Ectodermal cell (in vitro differentiated cells): ENCODE results near the gene CFAP61.

Experiments used
- H3K27ac ChIP-seq: 2 replicates; pipeline ENCODE4 v1.7.0; 2013; ENCODE audit warnings: mild to moderate bottlenecking, low read depth, low read length; ENCODE audit not compliant: insufficient read depth, poor library complexity, severe bottlenecking
- H3K27me3 ChIP-seq: 2 replicates; pipeline ENCODE4 v1.7.0; 2013; ENCODE audit warnings: mild to moderate bottlenecking, low read length; ENCODE audit not compliant: insufficient read depth, control insufficient read depth, poor library complexity, severe bottlenecking
- H3K36me3 ChIP-seq: one replicate; pipeline ENCODE4 v1.7.0; 2013; ENCODE audit warnings: low read length; ENCODE audit not compliant: control insufficient read depth, insufficient read depth
- H3K4me1 ChIP-seq: one replicate; pipeline ENCODE4 v1.7.0; 2013; ENCODE audit warnings: low read length; ENCODE audit not compliant: control insufficient read depth, insufficient read depth
- H3K4me3 ChIP-seq: 2 replicates; pipeline ENCODE4 v1.7.0; 2013; ENCODE audit warnings: low read depth, low read length, control low read depth; ENCODE audit not compliant: insufficient read depth
- H3K9me3 ChIP-seq: 2 replicates; pipeline ENCODE4 v1.7.0; 2013; ENCODE audit warnings: mild to moderate bottlenecking, low read length, moderate library complexity; ENCODE audit not compliant: control insufficient read depth
- WGBS, 2 experiments: methylation state at CpG; one replicate each; pipeline ENCODE4 v1.1.7; 2013; ENCODE audit warnings: missing lambda C conversion rate in 2 of 2; 5-methylcytosine and 5-hydroxymethylcytosine counted together

The CFAP61 gene

GRCh38 chr20:20017844-20018185, 34.5 kb upstream of the CFAP61 start:
- 8 to 9% methylated on average over 16 to 17 of the region's 17 CpGs for WGBS, 2 experiments
- Histone ChIP-seq H3K4me1 (peaks cover 5% of the 10 kb centered on the region), H3K9me3 (no peaks in the 10 kb centered on the region), H3K27me3 (no peaks in the 10 kb centered on the region), H3K36me3 (no peaks in the 10 kb centered on the region), H3K4me3 (peak overlapping the region; percentile 93), H3K27ac (no peak overlapping the region)

DNA sequence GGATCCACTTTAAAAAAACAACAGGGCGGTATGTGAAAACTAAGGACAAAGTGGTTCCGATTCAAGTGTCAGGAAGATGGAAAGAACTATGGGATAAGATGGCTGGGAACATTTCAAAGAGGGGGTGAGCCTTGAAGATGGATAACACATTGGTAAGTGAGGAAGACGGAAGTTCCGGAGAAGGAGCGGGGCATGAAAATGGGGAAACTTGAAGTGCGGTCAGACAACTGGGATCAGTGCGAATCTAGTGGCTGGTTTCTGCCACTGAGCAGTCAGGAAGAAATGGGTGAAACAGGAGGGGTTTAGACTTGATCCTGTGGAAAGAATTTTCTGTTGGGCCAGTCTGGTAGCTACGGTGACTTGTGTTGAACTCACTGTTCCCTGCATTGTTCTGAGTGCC, 34.0 kb upstream of the CFAP61 start:
- peaks cover 5% of the 10 kb centered on the region for H3K4me1 ChIP-seq
- no peaks in the 10 kb centered on the region for H3K36me3 ChIP-seq
- no peaks in the 10 kb centered on the region for H3K9me3 ChIP-seq
- no peaks in the 10 kb centered on the region for H3K27me3 ChIP-seq
- no peak overlapping the region for H3K4me3 ChIP-seq
- WGBS, 2 experiments = 95% methylated on average over 8 of the region's 8 CpGs
- no peak overlapping the region for H3K27ac ChIP-seq

DNA sequence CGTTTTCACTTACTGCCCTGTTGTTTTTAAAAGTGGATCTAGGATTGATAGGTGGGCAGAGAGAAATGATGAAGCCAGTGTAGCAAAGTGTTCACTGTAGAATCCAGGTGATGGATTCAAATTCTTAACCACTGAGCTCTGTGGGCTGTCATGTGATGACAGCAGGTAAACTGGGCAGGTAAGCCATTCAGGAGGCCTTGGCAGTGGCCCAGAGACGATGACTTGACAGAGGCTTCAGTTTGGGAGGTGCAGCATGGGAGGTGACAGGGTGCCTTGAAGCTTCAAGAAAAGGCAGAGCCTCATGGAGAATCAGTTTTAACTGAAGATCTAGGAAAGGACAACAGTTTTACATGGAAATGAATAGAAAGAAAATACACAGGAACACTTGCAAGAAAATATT, 33.2 kb upstream of the CFAP61 start:
- H3K27me3 ChIP-seq = no peaks in the 10 kb centered on the region
- 93 to 97% methylated on average over 2 of the region's 2 CpGs for WGBS, 2 experiments
- H3K36me3 ChIP-seq = no peaks in the 10 kb centered on the region
- H3K27ac ChIP-seq = no peak overlapping the region
- peaks cover 5% of the 10 kb centered on the region for H3K4me1 ChIP-seq
- H3K4me3 ChIP-seq = no peak overlapping the region
- no peaks in the 10 kb centered on the region for H3K9me3 ChIP-seq

- Histone ChIP-seq H3K36me3 (no peaks in the 10 kb centered on the region), H3K4me1 (peaks cover 5% of the 10 kb centered on the region), H3K27me3 (no peaks in the 10 kb centered on the region), H3K27ac (no peak overlapping the region), H3K4me3 (no peak overlapping the region), H3K9me3 (no peaks in the 10 kb centered on the region)
- WGBS, 2 experiments = 94 to 97% methylated on average over 11 of the region's 11 CpGs
Measured at GRCh38 chr20:20020908-20021307, 31.4 kb upstream of the CFAP61 start.

DNA sequence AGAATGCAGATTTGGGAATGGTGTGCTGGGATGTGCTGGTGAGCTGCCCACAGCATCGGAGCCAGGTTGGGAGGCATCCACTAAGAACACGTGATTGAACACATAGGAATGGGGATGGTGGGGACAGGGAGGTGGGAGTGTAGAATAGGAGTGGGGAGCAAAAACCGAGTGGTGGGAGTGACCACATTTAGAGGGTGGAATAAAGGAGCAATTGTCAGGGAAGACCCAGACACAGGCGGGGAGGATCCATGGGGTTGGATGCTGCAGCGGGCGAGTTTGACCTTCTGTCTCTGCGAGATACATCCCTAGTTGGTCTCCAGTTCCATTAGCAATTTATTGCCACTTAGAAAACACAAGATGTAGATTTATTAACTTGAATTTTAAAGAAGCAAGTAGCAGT, 30.5 kb upstream of the CFAP61 start:
- H3K27ac ChIP-seq = no peak overlapping the region
- H3K9me3 ChIP-seq = no peaks in the 10 kb centered on the region
- 79 to 87% methylated on average over 4 to 7 of the region's 7 CpGs for WGBS, 2 experiments
- H3K27me3 ChIP-seq = no peaks in the 10 kb centered on the region
- no peak overlapping the region for H3K4me3 ChIP-seq
- H3K36me3 ChIP-seq = no peaks in the 10 kb centered on the region
- H3K4me1 ChIP-seq = peaks cover 5% of the 10 kb centered on the region

DNA sequence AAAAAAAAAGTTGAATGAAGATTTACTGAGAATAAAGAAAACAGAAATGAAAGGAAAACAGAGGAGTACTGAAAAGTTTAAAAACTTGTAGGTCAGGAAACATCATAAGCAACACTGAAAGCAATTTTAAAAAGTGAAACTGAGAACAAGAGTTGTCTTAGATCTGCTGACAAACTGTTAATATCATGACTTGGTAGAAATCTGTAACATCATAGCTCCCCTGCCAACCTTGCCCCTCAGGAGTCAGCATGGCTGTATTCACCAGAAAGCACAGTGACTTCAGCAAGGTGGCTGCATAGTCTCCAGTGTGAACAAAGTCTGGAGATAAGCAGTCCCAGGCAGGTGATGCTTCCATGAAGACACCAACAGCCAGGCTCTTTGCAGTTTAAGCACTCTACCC, 29.8 kb upstream of the CFAP61 start:
- H3K27ac ChIP-seq = no peak overlapping the region
- no peaks in the 10 kb centered on the region for H3K27me3 ChIP-seq
- H3K4me1 ChIP-seq = peaks cover 5% of the 10 kb centered on the region
- no peak overlapping the region for H3K4me3 ChIP-seq
- H3K36me3 ChIP-seq = no peaks in the 10 kb centered on the region
- H3K9me3 ChIP-seq = no peaks in the 10 kb centered on the region

- no peaks in the 10 kb centered on the region for H3K9me3 ChIP-seq
- H3K27ac ChIP-seq = no peak overlapping the region
- H3K36me3 ChIP-seq = no peaks in the 10 kb centered on the region
- no peak overlapping the region for H3K4me3 ChIP-seq
- WGBS, 2 experiments = 92 to 94% methylated on average over 2 to 3 of the region's 3 CpGs
- peaks cover 1% of the 10 kb centered on the region for H3K4me1 ChIP-seq
- no peaks in the 10 kb centered on the region for H3K27me3 ChIP-seq
Measured at GRCh38 chr20:20023395-20023794, 28.9 kb upstream of the CFAP61 start.

DNA sequence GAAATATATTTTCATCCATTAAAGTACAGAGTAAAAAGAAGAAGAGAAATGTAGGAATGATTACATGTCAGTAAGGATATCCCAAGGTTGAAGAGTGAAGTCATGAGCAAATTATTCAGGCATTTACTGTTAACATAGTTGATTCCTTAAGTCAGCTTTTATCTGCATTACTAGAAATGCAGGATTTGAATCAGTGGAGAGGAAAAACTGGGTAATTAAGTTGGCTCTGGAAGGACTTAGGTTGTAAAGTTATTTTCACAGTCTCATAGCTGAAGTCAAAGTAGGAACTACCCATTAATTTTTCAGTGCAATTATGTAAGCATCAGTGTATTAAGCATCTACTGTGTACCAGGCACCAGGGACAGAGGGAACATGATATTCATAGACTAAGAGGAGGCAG, 27.4 kb upstream of the CFAP61 start:
- Histone ChIP-seq H3K4me1 (no peaks in the 10 kb centered on the region), H3K9me3 (no peaks in the 10 kb centered on the region), H3K27me3 (no peaks in the 10 kb centered on the region), H3K27ac (no peak overlapping the region), H3K36me3 (peaks cover 3% of the 10 kb centered on the region), H3K4me3 (no peak overlapping the region)

- no peak overlapping the region for H3K27ac ChIP-seq
- no peaks in the 10 kb centered on the region for H3K27me3 ChIP-seq
- no peaks in the 10 kb centered on the region for H3K4me1 ChIP-seq
- no peaks in the 10 kb centered on the region for H3K9me3 ChIP-seq
- H3K36me3 ChIP-seq = peaks cover 13% of the 10 kb centered on the region
- no peak overlapping the region for H3K4me3 ChIP-seq
- WGBS, 2 experiments = 90 to 100% methylated on average over 2 of the region's 2 CpGs
Measured at GRCh38 chr20:20027284-20027683, 25.0 kb upstream of the CFAP61 start.

DNA sequence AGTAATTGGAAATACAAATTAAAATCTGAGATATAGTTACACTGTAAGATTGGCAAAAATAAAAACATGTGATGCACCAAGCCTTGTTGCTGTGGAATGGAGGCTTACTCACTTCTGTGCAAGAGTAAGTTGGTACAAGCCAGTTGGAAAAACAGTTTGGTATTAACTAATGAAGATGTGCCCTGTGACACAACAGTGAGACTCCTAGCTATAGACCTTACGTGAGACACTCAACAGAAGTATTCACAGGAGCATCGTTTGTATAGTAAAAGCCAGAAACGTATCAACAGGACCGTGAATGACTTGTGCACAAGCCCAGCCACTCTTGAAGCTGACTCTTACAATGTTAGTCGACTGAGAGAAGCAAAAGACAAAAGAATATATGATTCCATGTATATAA, 20.5 kb upstream of the CFAP61 start:
- peaks cover 43% of the 10 kb centered on the region for H3K36me3 ChIP-seq

GRCh38 chr20:20034486-20034885, 17.8 kb upstream of the CFAP61 start:
- H3K9me3 ChIP-seq = no peaks in the 10 kb centered on the region
- no peaks in the 10 kb centered on the region for H3K4me1 ChIP-seq
- no peak overlapping the region for H3K4me3 ChIP-seq
- H3K27me3 ChIP-seq = no peaks in the 10 kb centered on the region
- no peak overlapping the region for H3K27ac ChIP-seq
- H3K36me3 ChIP-seq = peaks cover 58% of the 10 kb centered on the region
- WGBS, 2 experiments = 97 to 99% methylated on average over 3 of the region's 4 CpGs

More for the DNA sequence above, 20.5 kb upstream of the CFAP61 start:
- Histone ChIP-seq H3K27ac (no peak overlapping the region), H3K9me3 (no peaks in the 10 kb centered on the region), H3K27me3 (no peaks in the 10 kb centered on the region), H3K4me3 (no peak overlapping the region), H3K4me1 (no peaks in the 10 kb centered on the region)
- WGBS, 2 experiments = 92 to 97% methylated on average over 5 of the region's 5 CpGs
